DMS53 treated with DMSO at 0.1 percent for 48 hours (cell line): ENCODE results near the gene ACADSB.

Experiments used
- DNase-seq: peaks from one replicate; lab custom pipeline; 2025; ENCODE audit not compliant: unreplicated experiment; lab: John Stamatoyannopoulos, UW

The ACADSB gene

GRCh38 chr10:123038782-123039631 lies 30.2 kb downstream of the ACADSB start:
- no peak for DNase-seq

GRCh38 chr10:123039632-123039930 lies 30.8 kb downstream of the ACADSB start:
- DNase-seq, result no peak

GRCh38 chr10:123042708-123043408 lies 34.1 kb downstream of the ACADSB start:
- DNase-seq, result no peak

- DNase-seq, result peak; percentile 67
Observed at GRCh38 chr10:123043409-123043925, 34.7 kb downstream of the ACADSB start.

GRCh38 chr10:123044391-123044790 lies 35.6 kb downstream of the ACADSB start:
- DNase-seq, result peak; percentile 2

- DNase-seq, result no peak
Observed at GRCh38 chr10:123045961-123046731, 37.3 kb downstream of the ACADSB start.

GRCh38 chr10:123057968-123058367 lies 49.2 kb downstream of the ACADSB start:
- DNase-seq, result no peak

- DNase-seq, result no peak
Observed at GRCh38 chr10:123061865-123062264, 53.1 kb downstream of the ACADSB start.

- DNase-seq, result no peak
Observed at GRCh38 chr10:123062726-123063125, 53.9 kb downstream of the ACADSB start.

- no peak for DNase-seq
Observed at GRCh38 chr10:123068087-123068853, 59.5 kb downstream of the ACADSB start.

GRCh38 chr10:123069246-123069986 lies 60.6 kb downstream of the ACADSB start:
- DNase-seq, result no peak

- DNase-seq, result no peak
Observed at GRCh38 chr10:123073187-123073586, 64.4 kb downstream of the ACADSB start.

GRCh38 chr10:123074215-123074614 lies 65.4 kb downstream of the ACADSB start:
- DNase-seq, result no peak

GRCh38 chr10:123081896-123082295 lies 73.1 kb downstream of the ACADSB start:
- DNase-seq, result no peak

- DNase-seq, result no peak
Observed at GRCh38 chr10:123083811-123084210, 75.0 kb downstream of the ACADSB start.

GRCh38 chr10:123086281-123086680 lies 77.5 kb downstream of the ACADSB start:
- no peak for DNase-seq

- DNase-seq, result no peak
Observed at GRCh38 chr10:123087348-123087747, 78.5 kb downstream of the ACADSB start.

GRCh38 chr10:123087786-123088185 lies 79.0 kb downstream of the ACADSB start:
- no peak for DNase-seq

- DNase-seq, result no peak
Observed at GRCh38 chr10:123092635-123093414, 84.0 kb downstream of the ACADSB start.
